K562 (cell line): ENCODE measurements around the gene ABHD16A. TPM values are rescaled to one million over a fixed set of nuclear protein-coding genes. Genes with fewer than 3 reads are reported as not detected.

Experiments
- ARID2 ChIP-seq: fragments of 450-650 bp; IDR thresholded peaks from 2 replicates; pipeline ENCODE4 v1.6.1; 2017; ENCODE audit warnings: antibody characterized with exemption, mild to moderate bottlenecking
- KLF6 ChIP-seq: fragments of 250-450 bp; sonication (Bioruptor Pico); IDR thresholded peaks from 2 replicates; pipeline ENCODE4 v1.4.0; 2020; ENCODE audit warnings: mild to moderate bottlenecking, moderate library complexity, borderline replicate concordance
- MEF2A ChIP-seq: IDR thresholded peaks from 2 replicates; pipeline ENCODE4 v1.6.1; 2011; ENCODE audit warnings: low read depth, mild to moderate bottlenecking, low read length, moderate library complexity; ENCODE audit not compliant: control insufficient read depth
- MYC ChIP-seq, 2 experiments: fragments of 250-450 bp in 1 of 2; sonication (Bioruptor Pico) in 1 of 2; IDR thresholded peaks; 2 replicates each; pipeline versions ENCODE4 v1.5.1 to v1.6.1; 2012 to 2021; ENCODE audit warnings: low read depth in 2 of 2, borderline replicate concordance in 1 of 2, improper control_type of control experiment in 1 of 2, low read length in 1 of 2, mild to moderate bottlenecking in 1 of 2, moderate library complexity in 1 of 2
- POLR2A ChIP-seq: fragments of 450-650 bp; conservative IDR thresholded peaks from 2 replicates; pipeline ENCODE4 v1.6.1; 2016
- polyA plus RNA-seq, 8 experiments: library from polyadenylated mRNA; depleted of rRNA in 4 of 8; stranded (reverse) in 5 of 8; unstranded in 3 of 8; fragments of >200 nt; fragmentation: Nextera tagmentation in 2 of 8; fragmentation: Illumina TruSeq in 1 of 8; extraction: Ambion mirVana in 2 of 8; extraction: Trizol in 1 of 8; gene quantifications; 2 replicates each; pipeline versions ENCODE4 v1.2.1 to v1.2.3, GENCODE V29; 2011 to 2014; ENCODE audit warnings: inconsistent platforms in 1 of 8, missing spikeins in 1 of 8
- total RNA-seq, 7 experiments: library from RNA; depleted of rRNA in 6 of 7; stranded (reverse); fragments of >200 nt in 6 of 7; fragmentation: Illumina TruSeq in 2 of 7; extraction: Trizol in 2 of 7; gene quantifications; 2 replicates each; pipeline versions ENCODE4 v1.2.1 to v1.2.3, GENCODE V29; 2011 to 2021; ENCODE audit warnings: low replicate concordance in 1 of 7
- TF ChIP-seq, protein P1 (sequence below): sonication (generic); formaldehyde crosslinking; IDR thresholded peaks from 2 replicates; pipeline ENCODE4 v1.8.0; 2023; ENCODE audit warnings: mild to moderate bottlenecking, missing genetic modification reagents
- TF ChIP-seq, protein P2 (sequence below): sonication (generic); formaldehyde crosslinking; IDR thresholded peaks from 2 replicates; pipeline ENCODE4 v1.9.0; 2022; ENCODE audit warnings: mild to moderate bottlenecking, missing genetic modification reagents
- TF ChIP-seq, protein P3 (sequence below), 2 experiments: fragments of 450-650 bp; IDR thresholded peaks; 2 replicates each; pipeline ENCODE4 v1.6.1; 2016; ENCODE audit warnings: mild to moderate bottlenecking in 2 of 2, borderline replicate concordance in 1 of 2, low read depth in 1 of 2, moderate library complexity in 1 of 2
- TF ChIP-seq, protein P4 (sequence below): sonication (generic); formaldehyde crosslinking; IDR thresholded peaks from 2 replicates; pipeline ENCODE4 v1.8.0; 2022; ENCODE audit warnings: mild to moderate bottlenecking, low read depth, missing genetic modification reagents
- TF ChIP-seq, protein P5 (sequence below): fragments of 450-650 bp; formaldehyde crosslinking; conservative IDR thresholded peaks from 2 replicates; pipeline ENCODE4 v1.4.0; 2022; ENCODE audit warnings: mild to moderate bottlenecking, missing genetic modification characterization
- TF ChIP-seq, protein P6 (sequence below): sonication (generic); formaldehyde crosslinking; IDR thresholded peaks from 2 replicates; pipeline ENCODE4 v1.8.0; 2022; ENCODE audit warnings: mild to moderate bottlenecking, missing genetic modification reagents

ABHD16A gene
- total and polyA plus RNA-seq, 9 of the 15 experiments (the other 6 are each of a cell fraction or from before 2014, with no cell fraction given), result 25.8 to 120 (median 81.6) TPM

DNA sequence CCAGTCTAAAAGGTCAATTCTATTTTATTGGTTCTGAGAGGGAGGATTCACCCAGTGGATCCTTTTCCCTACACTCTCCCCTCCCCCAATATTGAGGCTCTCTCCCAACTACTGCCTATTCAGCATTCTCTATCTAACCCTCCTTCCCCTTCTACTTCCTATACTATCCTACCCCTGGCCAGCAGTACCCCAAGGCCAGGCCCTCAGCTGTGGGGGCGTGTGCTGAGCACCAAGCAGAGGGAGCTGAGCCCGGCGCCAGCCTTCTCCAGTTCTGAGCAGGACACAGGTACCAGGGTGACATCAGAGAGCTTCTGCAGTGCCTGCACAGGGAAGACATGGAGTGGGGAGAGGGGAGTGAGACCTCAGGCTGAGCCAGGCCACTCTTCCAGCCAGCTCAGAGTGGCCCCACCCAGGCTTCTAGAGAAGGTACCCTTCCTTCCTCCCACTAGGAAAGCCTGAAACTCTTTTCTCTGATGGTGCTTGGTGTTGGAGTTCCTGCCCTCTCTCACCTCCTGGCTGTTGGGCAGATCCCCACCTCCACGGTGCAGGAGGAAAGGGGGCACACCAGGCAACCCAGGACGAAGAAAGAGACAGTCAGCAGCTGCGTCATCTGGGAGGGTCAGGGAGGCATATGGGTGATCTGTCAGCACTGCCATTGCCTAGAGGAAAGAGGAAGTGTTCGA is 24.1 kb upstream of the ABHD16A start (continued):
- TF ChIP-seq, protein P1, sequence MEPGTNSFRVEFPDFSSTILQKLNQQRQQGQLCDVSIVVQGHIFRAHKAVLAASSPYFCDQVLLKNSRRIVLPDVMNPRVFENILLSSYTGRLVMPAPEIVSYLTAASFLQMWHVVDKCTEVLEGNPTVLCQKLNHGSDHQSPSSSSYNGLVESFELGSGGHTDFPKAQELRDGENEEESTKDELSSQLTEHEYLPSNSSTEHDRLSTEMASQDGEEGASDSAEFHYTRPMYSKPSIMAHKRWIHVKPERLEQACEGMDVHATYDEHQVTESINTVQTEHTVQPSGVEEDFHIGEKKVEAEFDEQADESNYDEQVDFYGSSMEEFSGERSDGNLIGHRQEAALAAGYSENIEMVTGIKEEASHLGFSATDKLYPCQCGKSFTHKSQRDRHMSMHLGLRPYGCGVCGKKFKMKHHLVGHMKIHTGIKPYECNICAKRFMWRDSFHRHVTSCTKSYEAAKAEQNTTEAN (CRISPR knock-in tag), result no peak
- TF ChIP-seq MEF2A (no peak), MYC (IDR thresholded peaks at IDR 0.05; ENCODE audit: low read depth, low read length) (no peak), MYC (CRISPR knock-in tag; IDR thresholded peaks at IDR 0.05; ENCODE audit: borderline replicate concordance, low read depth) (peak; percentile 66; the same call in 1 of the 2 replicates), POLR2A (no peak), ARID2 (0 out of 2 replicates have a peak, but pooled peaks have one; percentile 50), KLF6 (CRISPR knock-in tag) (peak; percentile 12; the same call in 1 of the 2 replicates)
- TF ChIP-seq, protein P2, sequence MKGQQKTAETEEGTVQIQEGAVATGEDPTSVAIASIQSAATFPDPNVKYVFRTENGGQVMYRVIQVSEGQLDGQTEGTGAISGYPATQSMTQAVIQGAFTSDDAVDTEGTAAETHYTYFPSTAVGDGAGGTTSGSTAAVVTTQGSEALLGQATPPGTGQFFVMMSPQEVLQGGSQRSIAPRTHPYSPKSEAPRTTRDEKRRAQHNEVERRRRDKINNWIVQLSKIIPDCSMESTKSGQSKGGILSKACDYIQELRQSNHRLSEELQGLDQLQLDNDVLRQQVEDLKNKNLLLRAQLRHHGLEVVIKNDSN (CRISPR knock-in tag), result no peak
- TF ChIP-seq, protein P3, sequence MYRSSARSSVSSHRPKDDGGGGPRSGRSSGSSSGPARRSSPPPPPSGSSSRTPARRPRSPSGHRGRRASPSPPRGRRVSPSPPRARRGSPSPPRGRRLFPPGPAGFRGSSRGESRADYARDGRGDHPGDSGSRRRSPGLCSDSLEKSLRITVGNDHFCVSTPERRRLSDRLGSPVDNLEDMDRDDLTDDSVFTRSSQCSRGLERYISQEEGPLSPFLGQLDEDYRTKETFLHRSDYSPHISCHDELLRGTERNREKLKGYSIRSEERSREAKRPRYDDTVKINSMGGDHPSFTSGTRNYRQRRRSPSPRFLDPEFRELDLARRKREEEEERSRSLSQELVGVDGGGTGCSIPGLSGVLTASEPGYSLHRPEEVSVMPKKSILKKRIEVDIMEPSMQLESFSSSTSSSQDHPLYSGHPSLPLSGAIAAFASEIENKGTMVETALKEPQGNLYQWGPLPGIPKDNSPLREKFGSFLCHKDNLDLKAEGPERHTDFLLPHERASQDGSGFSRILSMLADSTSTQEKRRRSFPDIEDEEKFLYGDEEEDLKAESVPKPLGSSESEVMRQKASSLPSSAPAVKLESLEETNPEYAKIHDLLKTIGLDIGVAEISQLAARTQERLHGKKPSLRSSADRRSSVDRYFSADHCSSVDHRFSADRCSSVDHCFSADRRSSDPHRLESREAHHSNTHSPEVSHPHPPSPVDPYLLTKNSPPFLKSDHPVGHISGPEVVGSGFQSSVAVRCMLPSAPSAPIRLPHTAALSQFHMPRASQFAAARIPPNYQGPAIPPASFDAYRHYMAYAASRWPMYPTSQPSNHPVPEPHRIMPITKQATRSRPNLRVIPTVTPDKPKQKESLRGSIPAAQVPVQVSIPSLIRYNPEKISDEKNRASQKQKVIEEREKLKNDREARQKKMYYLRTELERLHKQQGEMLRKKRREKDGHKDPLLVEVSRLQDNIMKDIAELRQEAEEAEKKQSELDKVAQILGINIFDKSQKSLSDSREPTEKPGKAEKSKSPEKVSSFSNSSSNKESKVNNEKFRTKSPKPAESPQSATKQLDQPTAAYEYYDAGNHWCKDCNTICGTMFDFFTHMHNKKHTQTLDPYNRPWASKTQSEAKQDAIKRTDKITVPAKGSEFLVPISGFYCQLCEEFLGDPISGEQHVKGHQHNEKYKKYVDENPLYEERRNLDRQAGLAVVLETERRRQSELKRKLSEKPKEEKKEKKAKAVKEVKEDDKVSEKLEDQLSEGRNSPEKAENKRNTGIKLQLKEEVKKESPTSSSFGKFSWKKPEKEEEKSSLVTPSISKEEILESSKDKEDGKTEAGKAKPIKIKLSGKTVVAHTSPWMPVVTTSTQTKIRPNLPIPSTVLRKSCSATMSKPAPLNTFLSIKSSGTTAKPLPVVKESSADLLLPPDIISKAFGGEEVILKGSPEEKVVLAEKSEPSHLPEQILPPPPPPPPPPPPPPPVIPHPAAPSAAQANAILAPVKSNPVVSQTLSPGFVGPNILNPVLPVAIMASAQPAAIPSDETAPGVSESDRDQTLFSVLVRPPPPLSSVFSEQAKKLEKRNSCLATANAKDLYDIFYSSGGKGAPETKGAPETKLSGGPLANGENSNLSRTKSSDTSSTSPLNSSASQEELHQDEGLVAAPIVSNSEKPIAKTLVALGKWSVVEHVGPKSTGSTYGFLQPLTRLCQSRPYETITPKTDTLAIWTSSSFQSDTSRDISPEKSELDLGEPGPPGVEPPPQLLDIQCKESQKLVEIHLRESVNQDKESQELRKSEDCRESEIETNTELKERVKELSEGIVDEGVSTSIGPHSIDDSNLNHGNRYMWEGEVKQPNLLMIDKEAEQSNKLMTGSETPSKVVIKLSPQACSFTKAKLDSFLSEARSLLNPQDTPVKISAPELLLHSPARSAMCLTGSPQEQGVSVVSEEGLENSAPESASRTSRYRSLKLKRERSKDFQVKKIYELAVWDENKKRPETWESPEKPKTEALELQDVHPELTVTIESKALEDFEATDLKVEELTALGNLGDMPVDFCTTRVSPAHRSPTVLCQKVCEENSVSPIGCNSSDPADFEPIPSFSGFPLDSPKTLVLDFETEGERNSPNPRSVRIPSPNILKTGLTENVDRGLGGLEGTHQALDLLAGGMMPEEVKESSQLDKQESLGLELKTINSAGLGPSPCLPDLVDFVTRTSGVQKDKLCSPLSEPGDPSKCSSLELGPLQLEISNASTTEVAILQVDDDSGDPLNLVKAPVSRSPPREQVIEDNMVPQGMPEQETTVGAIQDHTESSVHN (IDR thresholded peaks at IDR 0.05; ENCODE audit: borderline replicate concordance in 1 of 2, low read depth in 1 of 2), result 0 out of 4 replicates have a peak, but pooled peaks of 1 of the 2 experiments have one; percentile 8
- TF ChIP-seq, protein P4, sequence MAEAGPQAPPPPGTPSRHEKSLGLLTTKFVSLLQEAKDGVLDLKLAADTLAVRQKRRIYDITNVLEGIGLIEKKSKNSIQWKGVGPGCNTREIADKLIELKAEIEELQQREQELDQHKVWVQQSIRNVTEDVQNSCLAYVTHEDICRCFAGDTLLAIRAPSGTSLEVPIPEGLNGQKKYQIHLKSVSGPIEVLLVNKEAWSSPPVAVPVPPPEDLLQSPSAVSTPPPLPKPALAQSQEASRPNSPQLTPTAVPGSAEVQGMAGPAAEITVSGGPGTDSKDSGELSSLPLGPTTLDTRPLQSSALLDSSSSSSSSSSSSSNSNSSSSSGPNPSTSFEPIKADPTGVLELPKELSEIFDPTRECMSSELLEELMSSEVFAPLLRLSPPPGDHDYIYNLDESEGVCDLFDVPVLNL (CRISPR knock-in tag), result 0 out of 2 replicates have a peak, but pooled peaks have one; percentile 40
- TF ChIP-seq, protein P5, sequence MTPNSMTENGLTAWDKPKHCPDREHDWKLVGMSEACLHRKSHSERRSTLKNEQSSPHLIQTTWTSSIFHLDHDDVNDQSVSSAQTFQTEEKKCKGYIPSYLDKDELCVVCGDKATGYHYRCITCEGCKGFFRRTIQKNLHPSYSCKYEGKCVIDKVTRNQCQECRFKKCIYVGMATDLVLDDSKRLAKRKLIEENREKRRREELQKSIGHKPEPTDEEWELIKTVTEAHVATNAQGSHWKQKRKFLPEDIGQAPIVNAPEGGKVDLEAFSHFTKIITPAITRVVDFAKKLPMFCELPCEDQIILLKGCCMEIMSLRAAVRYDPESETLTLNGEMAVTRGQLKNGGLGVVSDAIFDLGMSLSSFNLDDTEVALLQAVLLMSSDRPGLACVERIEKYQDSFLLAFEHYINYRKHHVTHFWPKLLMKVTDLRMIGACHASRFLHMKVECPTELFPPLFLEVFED, result peak; percentile 77; the same call in 1 of the 2 replicates
- TF ChIP-seq, protein P6, sequence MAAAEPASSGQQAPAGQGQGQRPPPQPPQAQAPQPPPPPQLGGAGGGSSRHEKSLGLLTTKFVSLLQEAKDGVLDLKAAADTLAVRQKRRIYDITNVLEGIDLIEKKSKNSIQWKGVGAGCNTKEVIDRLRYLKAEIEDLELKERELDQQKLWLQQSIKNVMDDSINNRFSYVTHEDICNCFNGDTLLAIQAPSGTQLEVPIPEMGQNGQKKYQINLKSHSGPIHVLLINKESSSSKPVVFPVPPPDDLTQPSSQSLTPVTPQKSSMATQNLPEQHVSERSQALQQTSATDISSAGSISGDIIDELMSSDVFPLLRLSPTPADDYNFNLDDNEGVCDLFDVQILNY (CRISPR knock-in tag), result 0 out of 2 replicates have a peak, but pooled peaks have one; percentile 77
